GM19193 (cell line): ENCODE results near the gene PNKP.

Experiments
- POLR2A ChIP-seq: IDR thresholded peaks from 4 replicates; pipeline ENCODE4 v1.6.1; 2011; ENCODE audit not compliant: insufficient read depth, insufficient read length; ENCODE audit errors: extremely low read depth

Gene PNKP

DNA sequence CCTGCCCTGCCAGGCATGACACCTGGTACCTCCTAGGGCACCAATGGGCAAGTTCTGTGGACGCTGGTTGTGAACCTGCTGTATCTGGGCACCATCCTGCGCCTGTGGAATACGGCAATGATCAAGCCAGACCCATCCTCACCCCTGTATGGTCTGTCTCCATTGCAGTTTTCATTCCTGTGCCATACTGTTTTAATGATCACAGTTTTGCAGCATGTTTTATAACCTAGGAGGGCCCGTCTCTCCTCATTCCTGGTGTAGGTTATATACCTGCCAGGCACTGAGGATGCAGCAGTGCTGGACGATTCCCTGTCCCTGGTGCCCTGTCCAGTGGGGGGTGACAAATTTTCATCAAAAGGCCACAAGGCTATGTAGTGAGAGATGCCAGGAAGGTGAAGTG, 15.7 kb upstream of the PNKP start:
- no peak for TF ChIP-seq POLR2A

DNA sequence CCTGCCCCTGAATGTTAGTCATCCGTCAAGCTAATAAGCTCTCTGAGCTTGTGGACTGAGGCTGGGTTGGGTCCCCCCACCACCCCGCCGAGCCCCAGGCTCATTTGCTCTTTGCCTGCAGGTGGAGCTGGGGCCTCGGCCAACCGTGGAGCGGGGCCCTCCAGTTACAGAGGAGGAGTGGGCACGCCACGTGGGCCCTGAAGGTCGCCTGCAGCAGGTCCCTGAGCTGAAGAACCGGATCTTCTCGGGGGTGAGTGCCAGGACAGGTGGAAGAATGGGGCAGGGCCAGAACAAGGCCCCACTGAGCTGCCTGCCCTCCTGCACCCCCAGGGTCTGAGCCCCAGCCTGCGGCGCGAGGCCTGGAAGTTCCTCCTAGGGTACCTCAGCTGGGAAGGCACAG, 15.3 kb upstream of the PNKP start:
- TF ChIP-seq POLR2A = no peak

DNA sequence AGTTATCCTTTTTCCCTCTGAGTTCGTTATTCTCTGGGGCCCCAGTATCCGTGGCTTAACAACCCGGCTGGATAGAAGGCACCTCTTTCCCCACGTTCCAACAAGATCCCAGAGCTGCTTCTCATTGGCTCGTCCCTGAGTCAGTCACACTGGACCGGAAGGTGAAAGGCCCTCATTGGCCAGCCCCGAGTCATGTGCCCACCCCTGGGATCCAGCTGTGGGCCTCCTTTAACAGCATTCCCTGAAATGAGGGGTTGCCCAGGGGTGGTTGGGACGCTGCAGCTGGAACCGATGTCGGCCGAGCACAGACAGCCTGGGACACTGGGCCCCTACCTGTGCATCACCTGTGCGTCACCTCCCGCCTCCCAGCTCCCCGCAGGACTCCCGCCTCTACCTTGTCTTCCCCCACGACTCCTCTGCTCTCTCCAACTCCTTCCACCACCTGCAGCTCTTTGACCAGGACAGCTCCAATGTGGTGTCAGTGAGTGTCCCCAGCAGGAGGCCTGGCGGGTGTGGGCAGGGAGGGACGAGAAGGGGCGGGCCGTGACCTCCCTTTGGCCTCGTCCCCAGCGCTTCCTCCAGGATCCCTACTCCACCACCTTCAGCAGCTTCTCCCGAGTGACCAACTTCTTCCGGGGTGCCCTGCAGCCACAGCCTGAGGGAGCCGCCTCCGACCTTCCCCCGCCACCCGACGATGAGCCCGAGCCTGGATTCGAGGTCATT, 14.5 kb upstream of the PNKP start:
- TF ChIP-seq POLR2A = peak; percentile 27

DNA sequence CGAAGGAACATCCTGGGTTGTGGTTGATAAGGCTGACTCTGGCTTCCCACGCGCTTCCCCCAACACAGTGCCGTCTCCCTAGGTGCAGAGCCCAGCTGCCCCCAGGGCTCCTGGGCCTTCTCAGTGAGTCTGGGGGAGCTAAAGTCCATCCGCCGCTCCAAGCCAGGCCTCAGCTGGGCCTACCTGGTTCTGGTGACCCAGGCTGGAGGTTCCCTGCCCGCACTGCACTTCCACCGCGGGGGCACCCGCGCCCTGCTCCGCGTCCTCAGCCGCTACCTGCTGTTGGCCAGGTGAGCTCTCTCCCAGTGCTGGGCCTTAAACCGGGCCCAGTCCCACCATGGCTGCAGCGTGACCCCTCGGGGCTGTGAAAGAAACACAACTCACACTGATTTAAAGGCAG, 13.8 kb upstream of the PNKP start:
- TF ChIP-seq POLR2A = no peak

DNA sequence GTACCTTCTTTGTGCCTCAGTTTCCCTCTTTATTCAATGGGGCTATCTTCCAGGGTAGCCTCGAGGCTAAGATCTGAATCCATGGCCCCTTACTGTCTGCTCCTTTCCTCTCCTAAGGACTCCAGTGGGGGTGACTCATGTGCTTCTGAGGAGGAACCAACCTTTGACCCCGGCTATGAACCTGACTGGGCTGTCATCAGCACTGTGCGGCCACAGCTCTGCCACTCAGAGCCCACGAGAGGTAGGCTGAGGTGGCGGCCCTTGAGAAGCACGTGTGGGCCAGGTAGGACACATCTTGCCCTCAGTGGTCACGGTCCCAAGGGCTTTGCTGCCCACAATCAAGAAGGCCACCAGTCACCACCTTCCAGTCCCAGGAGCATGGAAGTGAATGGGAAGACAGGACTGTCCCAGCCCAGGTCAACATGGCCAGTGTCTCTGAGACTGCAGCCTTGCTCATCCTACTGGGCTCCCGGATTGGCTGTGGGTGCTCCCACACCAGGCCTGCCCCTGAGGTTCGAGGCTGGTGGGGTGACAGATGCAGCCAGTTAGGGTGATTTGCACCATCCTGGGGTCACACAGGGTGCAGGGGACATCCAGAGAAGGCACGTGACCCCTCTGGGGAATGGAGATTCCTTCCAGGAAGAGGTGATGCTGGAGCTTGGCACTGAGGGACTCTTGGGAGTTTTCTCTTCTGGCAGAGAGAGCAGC, 12.9 kb upstream of the PNKP start:
- TF ChIP-seq POLR2A = no peak

DNA sequence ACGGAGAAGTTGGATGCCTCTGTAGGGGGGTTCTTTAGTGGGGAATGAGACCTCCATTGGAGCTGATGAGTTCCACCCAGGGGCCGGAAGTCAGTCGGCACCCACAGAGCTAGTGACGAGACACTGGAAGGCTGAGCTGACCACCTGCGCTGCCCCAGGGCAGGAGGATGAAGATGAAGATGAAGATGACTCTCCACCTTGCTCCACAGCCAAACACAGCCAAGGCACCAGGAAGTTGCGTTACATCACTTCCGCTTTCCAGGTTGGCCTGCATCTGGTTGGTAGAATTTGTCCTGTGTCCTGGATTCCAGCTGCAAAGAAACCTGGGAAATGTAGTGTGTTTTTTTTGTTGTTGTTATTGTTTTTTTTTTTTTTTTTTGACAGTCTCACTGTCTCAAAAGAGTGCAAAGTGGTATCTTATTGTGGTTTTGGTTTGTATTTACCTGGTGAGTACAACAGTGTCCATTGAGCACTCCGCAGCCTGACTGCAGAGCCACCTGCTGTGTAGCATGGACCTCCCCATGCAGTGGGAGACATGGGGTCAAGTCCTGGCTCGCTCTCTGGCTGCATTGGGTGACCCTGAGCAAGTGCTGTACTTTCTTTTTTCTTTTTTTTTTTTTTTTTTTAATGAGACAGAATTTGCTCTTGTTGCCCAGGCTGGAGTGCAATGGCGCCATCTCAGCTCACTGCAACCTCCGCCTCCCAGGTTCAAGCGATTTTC, 12.0 kb upstream of the PNKP start:
- TF ChIP-seq POLR2A = no peak

DNA sequence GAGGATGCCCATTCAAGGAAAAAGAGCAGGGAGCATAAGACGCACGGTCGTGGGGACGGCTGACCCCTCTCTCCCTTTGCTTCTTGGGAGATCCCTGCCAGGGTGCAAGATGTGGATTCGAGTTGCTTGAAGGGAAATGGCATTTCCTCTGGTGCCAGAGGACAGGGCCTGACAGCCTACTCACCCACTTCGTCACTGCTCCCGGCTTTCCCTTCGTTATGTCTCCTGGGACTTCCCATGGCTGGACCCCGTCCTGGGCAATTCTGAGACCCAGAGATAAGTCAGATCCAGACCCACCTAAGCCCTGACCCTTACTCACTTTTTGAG, 11.3 kb upstream of the PNKP start:
- TF ChIP-seq POLR2A = no peak

DNA sequence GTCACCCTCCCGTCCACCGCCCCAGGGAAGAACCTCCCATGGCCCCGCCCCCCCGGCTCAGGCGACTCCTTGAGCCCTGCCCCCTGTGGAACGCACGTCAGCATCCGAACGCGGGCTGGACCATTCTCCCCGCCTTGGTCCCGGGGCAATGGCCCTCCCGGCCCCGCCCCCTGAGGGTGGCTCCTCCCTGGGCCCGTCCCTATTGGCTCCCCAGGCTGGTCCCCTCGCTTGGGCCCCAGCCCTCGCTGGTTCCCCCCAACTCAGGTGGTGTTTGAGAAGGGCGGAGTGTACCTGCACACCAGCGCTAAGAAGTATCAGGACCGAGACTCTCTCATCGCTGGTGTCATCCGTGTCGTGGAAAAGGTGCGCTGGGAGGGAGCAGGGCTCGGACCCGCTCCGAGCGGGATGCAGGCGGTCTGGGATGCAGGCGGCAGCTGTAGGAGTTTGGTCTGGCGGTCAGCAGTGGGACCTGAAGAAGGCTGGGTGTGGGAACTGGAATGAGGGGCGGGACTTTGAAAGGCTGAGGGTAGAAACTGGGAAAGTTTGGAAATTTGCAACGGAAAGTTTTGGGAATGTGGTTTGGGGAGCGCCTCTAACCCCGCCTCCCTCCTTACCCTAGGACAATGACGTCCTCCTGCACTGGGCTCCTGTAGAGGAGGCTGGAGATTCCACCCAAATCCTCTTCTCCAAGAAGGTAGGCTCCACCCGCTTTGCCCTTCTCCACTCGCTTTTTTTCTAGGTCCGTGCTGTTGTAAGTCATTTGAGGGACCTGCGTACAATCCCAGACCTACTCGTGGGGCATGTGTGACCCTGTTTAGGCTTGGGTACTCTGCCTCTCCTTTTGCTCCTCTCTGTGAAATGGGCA, 10.7 kb upstream of the PNKP start:
- TF ChIP-seq POLR2A = peak; percentile 34

DNA sequence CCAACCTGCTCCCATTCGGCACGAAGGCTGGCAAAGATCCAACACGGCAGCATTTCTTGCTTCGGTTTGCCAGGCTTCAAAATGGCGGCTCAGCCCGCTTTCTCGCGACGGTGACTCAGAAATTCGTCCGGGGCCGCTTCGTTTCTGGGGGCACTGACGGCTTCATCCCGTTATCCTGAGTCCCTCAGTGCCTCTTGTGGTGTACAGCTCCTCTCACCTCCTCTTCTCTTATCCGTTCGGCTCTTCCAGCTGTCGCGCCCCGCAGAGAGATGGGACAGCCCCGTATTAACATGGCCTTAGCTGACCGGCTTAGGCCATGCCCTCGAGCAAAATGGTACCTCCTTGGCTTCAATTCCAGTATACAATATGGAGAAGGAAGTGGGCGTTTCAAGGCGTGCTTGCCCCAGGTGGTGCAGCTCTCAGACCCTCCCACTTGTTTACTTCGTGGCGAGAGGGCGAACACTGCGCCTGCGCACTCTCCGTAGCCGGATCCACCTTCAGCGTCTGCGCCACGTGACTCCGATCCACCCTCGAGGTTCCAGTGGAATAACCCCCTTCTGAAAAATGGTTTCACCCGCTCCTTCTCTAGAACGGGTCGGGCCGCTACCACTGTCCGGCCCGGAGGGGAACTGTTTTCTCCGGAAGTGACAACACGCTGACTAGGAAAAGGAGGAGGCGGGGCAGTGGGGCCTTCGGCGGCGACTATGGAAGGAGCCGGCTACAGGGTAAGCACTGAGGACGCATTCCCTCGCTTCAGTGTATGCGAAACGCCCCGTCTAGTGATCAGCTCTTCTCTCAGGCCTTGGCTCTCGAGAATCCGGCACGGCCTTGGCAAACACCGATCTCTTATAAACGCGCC, 9.9 kb upstream of the PNKP start, which contains the start of the genes AKT1S1 and TBC1D17:
TSS of gene AKT1S1 (minus strand) at position 336 of the 859 bp plus-strand sequence. CDS start 4,060 bp downstream, outside the sequence.
TSS of gene TBC1D17 (plus strand) at position 683 of the 859 bp plus-strand sequence. CDS start at position 705, 22 bp downstream.
- peak; percentile 61 for TF ChIP-seq POLR2A

DNA sequence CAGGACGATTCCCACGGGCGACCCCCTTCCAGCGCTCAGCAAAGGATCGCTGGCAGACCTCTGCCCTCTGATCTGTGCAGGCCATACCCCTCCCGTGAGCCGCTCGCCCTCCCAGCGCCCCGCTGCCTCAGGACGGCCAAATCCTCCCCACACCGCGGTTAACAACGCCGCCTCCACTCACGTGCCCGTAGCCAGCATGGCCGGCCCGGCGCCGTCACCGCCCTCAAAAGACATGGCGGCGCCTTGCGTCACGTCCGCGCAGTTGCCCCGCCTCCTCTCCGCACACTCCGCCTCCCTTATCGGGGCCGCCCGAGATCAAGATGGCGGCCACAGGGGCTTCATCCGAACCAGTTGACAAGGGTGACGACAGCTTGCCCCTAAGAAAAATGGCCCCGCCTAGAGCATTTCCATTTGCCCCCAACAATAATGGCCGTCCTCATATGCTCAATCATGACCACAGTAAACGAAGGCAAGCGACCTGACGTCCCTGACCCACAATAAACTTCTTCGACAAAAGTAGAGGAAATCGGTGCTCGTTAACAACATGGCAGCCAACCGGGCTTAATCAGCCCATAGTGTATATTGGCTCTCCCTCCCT, 9.1 kb upstream of the PNKP start:
- TF ChIP-seq POLR2A = peak; percentile 57

DNA sequence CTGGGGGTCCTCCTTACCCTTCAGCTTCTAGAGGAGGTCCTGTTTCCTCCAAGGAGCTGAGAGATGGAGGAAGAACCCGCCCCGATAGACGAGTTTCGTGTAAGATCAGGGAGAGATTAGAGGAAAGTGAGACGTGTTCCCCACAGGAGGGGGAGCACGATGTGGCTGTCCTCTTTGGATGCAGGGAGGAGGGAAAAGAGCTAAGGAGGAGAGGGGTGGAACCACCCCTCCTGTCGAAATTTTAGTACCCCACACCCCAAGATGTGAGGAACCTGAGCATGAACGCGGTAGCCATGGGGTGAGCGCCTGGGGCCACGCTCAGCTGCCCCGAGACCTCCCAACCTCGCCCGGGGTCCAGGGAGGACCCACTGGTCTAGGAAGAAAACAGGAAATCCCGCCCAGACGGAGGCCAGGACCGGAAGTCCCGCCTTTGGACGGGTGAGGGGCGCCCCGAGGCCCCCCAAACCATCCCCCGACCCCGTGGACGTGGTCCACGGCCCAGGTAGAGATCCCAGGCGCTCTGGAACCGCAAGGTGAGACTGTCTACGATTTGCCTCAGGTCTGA, 8.6 kb upstream of the PNKP start:
- no peak for TF ChIP-seq POLR2A

DNA sequence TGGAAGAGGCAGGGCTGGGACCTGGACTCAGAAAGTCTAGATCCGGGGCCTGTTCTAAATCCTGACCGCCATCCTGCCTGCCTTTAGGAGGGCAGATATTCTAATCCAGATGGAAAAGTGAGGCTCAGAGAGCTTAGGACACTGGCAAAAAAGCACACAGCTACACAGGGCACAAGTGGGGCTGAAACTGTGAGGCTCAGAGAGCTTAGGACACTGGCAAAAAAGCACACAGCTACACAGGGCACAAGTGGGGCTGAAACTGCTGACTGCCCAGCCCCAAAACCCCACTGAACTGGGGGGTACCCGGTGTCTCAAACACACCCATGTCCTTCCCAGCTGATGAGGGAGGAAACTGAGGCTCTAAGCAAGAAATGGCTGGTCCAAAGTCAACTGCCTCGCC, 7.8 kb upstream of the PNKP start:
- TF ChIP-seq POLR2A = no peak

DNA sequence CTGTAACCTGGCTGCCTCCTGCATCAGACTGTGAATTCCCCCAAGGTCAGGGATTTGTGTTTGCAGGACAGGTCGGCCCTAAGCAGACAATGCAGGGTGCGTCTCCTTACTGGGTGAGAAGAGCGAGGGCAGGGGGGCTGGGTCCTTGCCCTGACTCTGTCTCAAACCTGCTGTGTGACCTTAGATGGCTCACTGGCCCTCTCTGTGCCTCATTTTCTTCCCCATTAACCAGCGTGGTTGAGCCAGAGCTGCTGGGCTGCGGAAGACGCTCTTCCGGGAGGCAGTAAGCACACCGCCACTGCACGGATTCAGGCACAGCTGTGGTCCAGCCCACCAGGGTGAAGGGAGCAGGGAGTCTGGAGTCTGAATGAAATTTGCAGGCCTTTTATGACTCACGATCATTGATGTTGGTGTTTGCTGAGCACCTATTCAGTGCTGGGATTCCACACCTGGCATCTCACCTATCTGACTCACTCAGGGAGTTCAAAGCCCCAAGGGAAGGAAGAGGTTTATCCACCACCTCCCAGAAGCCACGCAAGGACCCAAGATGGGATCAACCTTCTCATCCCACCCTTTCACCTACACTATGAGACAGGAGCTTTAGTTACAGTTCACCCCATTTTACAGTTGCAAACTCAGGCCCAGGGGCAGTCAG, 7.3 kb upstream of the PNKP start:
- no peak for TF ChIP-seq POLR2A
